ENCODE measurements around the gene SCCPDH.

The SCCPDH gene

GRCh38 chr1:246815693-246816270 is 91.6 kb downstream of the SCCPDH start:
- in situ Hi-C loops (cut with HindIII; ENCODE audit: low pct_ligation_motif_present, low sequenced_read_pairs) = no loop called here
- TF ChIP-seq CTCF (IDR thresholded peaks at IDR 0.05; ENCODE audit: low read depth, low read length, missing control alignments) = no peak
- no peak overlapping the region for H3K4me3 ChIP-seq (ENCODE audit: low read depth, low read length)
- H3K27ac ChIP-seq = no peak overlapping the region
- DNase-seq = no peak
- H3K27me3 ChIP-seq (replicated peaks) = no peaks in the 10 kb centered on the region
- H3K36me3 ChIP-seq (replicated peaks) = no peaks in the 10 kb centered on the region

All from brain microvascular endothelial cell (primary cell).